ENCODE data around the gene PPP1R15A. TPM values are rescaled to one million over a fixed set of nuclear protein-coding genes. Genes with fewer than 3 reads are reported as not detected.
"Not testable (repeated sequence)": the region's sequence is repeated elsewhere in the genome, so short reads cannot be mapped to it uniquely, and the experiment has no call there.

PPP1R15A gene
- total RNA-seq, 1 donor from 2014 or later = 52.1 TPM

- intact Hi-C loops (cut with DNase I) = no loop called here
- H3K27me3 ChIP-seq = no peaks in the 10 kb centered on the region
- H3K4me1 ChIP-seq = peaks cover under 1% of the 10 kb centered on the region
- TF ChIP-seq POLR2A (IDR thresholded peaks at IDR 0.05) (no peak), POLR2AphosphoS5 (IDR thresholded peaks at IDR 0.05; ENCODE audit: insufficient read depth in 1 of 2, low read depth in 1 of 2) (no peak), CTCF (IDR thresholded peaks at IDR 0.05) (no peak)
- H3K27ac ChIP-seq = no peak overlapping the region
- no peaks in the 10 kb centered on the region for H3K9me3 ChIP-seq
- no peaks in the 10 kb centered on the region for H3K36me3 ChIP-seq
- no peak overlapping the region for H3K4me3 ChIP-seq
- no peak for DNase-seq (ENCODE audit: extremely low spot score in 2 of 2)
Measured at GRCh38 chr19:48883726-48884125, 11.5 kb downstream of the PPP1R15A start.

GRCh38 chr19:48887861-48888612, 15.8 kb downstream of the PPP1R15A start:
- no peaks in the 10 kb centered on the region for H3K36me3 ChIP-seq
- no peak overlapping the region for H3K4me3 ChIP-seq
- intact Hi-C loops (cut with DNase I) = no loop called here
- H3K9me3 ChIP-seq = no peaks in the 10 kb centered on the region
- H3K27me3 ChIP-seq = no peaks in the 10 kb centered on the region
- TF ChIP-seq POLR2AphosphoS5 (IDR thresholded peaks at IDR 0.05; ENCODE audit: insufficient read depth in 1 of 2, low read depth in 1 of 2) = no peak
- TF ChIP-seq CTCF (IDR thresholded peaks at IDR 0.05) = no peak
- no peak for TF ChIP-seq POLR2A (IDR thresholded peaks at IDR 0.05)
- no peak for DNase-seq (ENCODE audit: extremely low spot score in 2 of 2)
- no peak overlapping the region for H3K27ac ChIP-seq
- H3K4me1 ChIP-seq = no peaks in the 10 kb centered on the region

GRCh38 chr19:48889496-48889895, 17.3 kb downstream of the PPP1R15A start:
- intact Hi-C loops (cut with DNase I); H3K4me3 ChIP-seq; H3K9me3 ChIP-seq; H3K36me3 ChIP-seq; H3K27ac ChIP-seq; H3K27me3 ChIP-seq; DNase-seq (ENCODE audit: extremely low spot score in 2 of 2); H3K4me1 ChIP-seq: not testable (repeated sequence)

- Histone ChIP-seq H3K9me3 (no peaks in the 10 kb centered on the region), H3K4me1 (peaks cover 5% of the 10 kb centered on the region), H3K27me3 (no peaks in the 10 kb centered on the region), H3K27ac (no peak overlapping the region), H3K4me3 (no peak overlapping the region), H3K36me3 (no peaks in the 10 kb centered on the region)
- intact Hi-C loops (cut with DNase I) = no loop called here
- no peak for DNase-seq (ENCODE audit: extremely low spot score in 2 of 2)
- TF ChIP-seq POLR2A (IDR thresholded peaks at IDR 0.05) (no peak), CTCF (IDR thresholded peaks at IDR 0.05) (no peak), POLR2AphosphoS5 (IDR thresholded peaks at IDR 0.05; ENCODE audit: insufficient read depth in 1 of 2, low read depth in 1 of 2) (no peak)
Measured at GRCh38 chr19:48890551-48890950, 18.3 kb downstream of the PPP1R15A start.

- H3K27me3 ChIP-seq = no peaks in the 10 kb centered on the region
- H3K4me1 ChIP-seq = peaks cover 23% of the 10 kb centered on the region
- TF ChIP-seq CTCF (IDR thresholded peaks at IDR 0.05) (no peak), POLR2A (IDR thresholded peaks at IDR 0.05) (no peak), POLR2AphosphoS5 (IDR thresholded peaks at IDR 0.05; ENCODE audit: insufficient read depth in 1 of 2, low read depth in 1 of 2) (no peak)
- no peaks in the 10 kb centered on the region for H3K36me3 ChIP-seq
- DNase-seq (ENCODE audit: extremely low spot score in 2 of 2) = no peak
- no peaks in the 10 kb centered on the region for H3K9me3 ChIP-seq
- intact Hi-C loops (cut with DNase I) = no loop called here
- H3K27ac ChIP-seq = no peak overlapping the region
- H3K4me3 ChIP-seq = peak overlapping the region in 1 of 2 donors; percentile 48
Measured at GRCh38 chr19:48895226-48895625, 23.0 kb downstream of the PPP1R15A start.
